Brain microvascular endothelial cell (primary cell): ENCODE measurements around the gene ZNF80.

Experiments
- DNase-seq: peaks from one replicate; pipeline ENCODE4 v3.0.0-alpha.2; 2020
- H3K27ac ChIP-seq: fragments of 250-450 bp; sonication (Bioruptor Pico); 2 replicates; pipeline ENCODE4 v1.5.1; 2020; ENCODE audit warnings: mild to moderate bottlenecking, moderate library complexity
- H3K27me3 ChIP-seq: fragments of 250-450 bp; sonication (Bioruptor Pico); replicated peaks from 2 replicates; pipeline ENCODE4 v1.5.1; 2020; ENCODE audit warnings: mild to moderate bottlenecking
- H3K36me3 ChIP-seq: fragments of 250-450 bp; sonication (Bioruptor Pico); replicated peaks from 2 replicates; pipeline ENCODE4 v1.5.1; 2020; ENCODE audit warnings: mild to moderate bottlenecking
- H3K4me3 ChIP-seq: 2 replicates; pipeline ENCODE4 v1.5.1; 2011; ENCODE audit warnings: low read depth, mild to moderate bottlenecking, control low read depth, low read length, moderate library complexity
- CTCF ChIP-seq: IDR thresholded peaks from 2 replicates; pipeline ENCODE4 v1.5.1; 2011; ENCODE audit warnings: low read depth, mild to moderate bottlenecking, moderate library complexity, low read length, control low read depth, inconsistent platforms; ENCODE audit errors: missing control alignments
- in situ Hi-C: cut with HindIII; loops from 2 replicates; pipeline ENCODE4 v1.10.0; 2017; ENCODE audit warnings: low sequenced_read_pairs, low pct_ligation_motif_present

Gene ZNF80

GRCh38 chr3:114218006-114218405 is 19.4 kb downstream of the ZNF80 start:
- DNase-seq: no peak
- Histone ChIP-seq H3K36me3 (no peaks in the 10 kb centered on the region), H3K4me3 (no peak overlapping the region), H3K27me3 (no peaks in the 10 kb centered on the region), H3K27ac (no peak overlapping the region)
- TF ChIP-seq CTCF: no peak
- in situ Hi-C loops: no loop called here

- H3K27me3 ChIP-seq: no peaks in the 10 kb centered on the region
- in situ Hi-C loops: no loop called here
- H3K36me3 ChIP-seq: no peaks in the 10 kb centered on the region
- DNase-seq: no peak
- no peak overlapping the region for H3K4me3 ChIP-seq
- TF ChIP-seq CTCF: no peak
- no peak overlapping the region for H3K27ac ChIP-seq
Measured at GRCh38 chr3:114217266-114217665, 20.1 kb downstream of the ZNF80 start.

GRCh38 chr3:114216186-114216970 is 21.0 kb downstream of the ZNF80 start:
- no peak overlapping the region for H3K4me3 ChIP-seq
- DNase-seq: peak; percentile 61
- peak overlapping the region; percentile 52 for H3K27ac ChIP-seq
- in situ Hi-C loops: no loop called here
- TF ChIP-seq CTCF: no peak
- no peaks in the 10 kb centered on the region for H3K27me3 ChIP-seq
- no peaks in the 10 kb centered on the region for H3K36me3 ChIP-seq

GRCh38 chr3:114214542-114215341 is 22.6 kb downstream of the ZNF80 start:
- Histone ChIP-seq H3K4me3 (peak overlapping the region; percentile 34), H3K36me3 (no peaks in the 10 kb centered on the region), H3K27ac (peak overlapping the region; percentile 83), H3K27me3 (no peaks in the 10 kb centered on the region)
- no peak for TF ChIP-seq CTCF
- no peak for DNase-seq
- in situ Hi-C loops: no loop called here

- peak; percentile 26 for TF ChIP-seq CTCF
- DNase-seq: peak; percentile 92
- in situ Hi-C loops: no loop called here
- Histone ChIP-seq H3K4me3 (peak overlapping the region; percentile 34), H3K36me3 (no peaks in the 10 kb centered on the region), H3K27me3 (no peaks in the 10 kb centered on the region), H3K27ac (peak overlapping the region; percentile 83)
Measured at GRCh38 chr3:114213627-114214541, 23.5 kb downstream of the ZNF80 start.
